Activated T-helper 2 cell treated with anti-CD3 and anti-CD28 coated beads, Interferon-gamma antibody, Interleukin-2, Interleukin-4, amounts not matched to agents 10 μg/mL and 5 μg/mL and 100 μg/mL, durations not matched to agents 14 hours and 24 hours and 36 hours (primary cell): ENCODE results near the gene CHMP1B. TPM values are rescaled to one million over a fixed set of nuclear protein-coding genes. Genes with fewer than 3 reads are reported as not detected.

Experiments used
- DNase-seq: peaks from one replicate; pipeline ENCODE4 v3.0.0; 2021; ENCODE audit warnings: low spot score
- H3K27ac Mint-ChIP-seq: one replicate; pipeline ENCODE4 v1.8.0; 2021; ENCODE audit warnings: mixed read lengths
- H3K27me3 Mint-ChIP-seq: one replicate; pipeline ENCODE4 v1.8.0; 2021; ENCODE audit warnings: low read depth, mixed read lengths
- H3K36me3 Mint-ChIP-seq: one replicate; pipeline ENCODE4 v1.8.0; 2021; ENCODE audit warnings: low read depth, mixed read lengths
- H3K4me1 Mint-ChIP-seq: one replicate; pipeline ENCODE4 v1.8.0; 2021; ENCODE audit warnings: low read depth, mixed read lengths
- H3K4me3 Mint-ChIP-seq: one replicate; pipeline ENCODE4 v1.8.0; 2021; ENCODE audit warnings: low read depth, mild to moderate bottlenecking, moderate library complexity, mixed read lengths
- H3K9me3 Mint-ChIP-seq: one replicate; pipeline ENCODE4 v1.8.0; 2021; ENCODE audit warnings: mixed read lengths
- intact Hi-C: fragments of 100-400 bp; cut with micrococcal nuclease; formaldehyde crosslinking; loops from one replicate; pipeline ENCODE4 v1.15.1; 2023
- total RNA-seq: library from RNA; stranded (reverse); gene quantifications from 2 replicates; pipeline ENCODE4 v1.2.3, GENCODE V29; 2022

The CHMP1B gene
- total RNA-seq, 1 donor from 2014 or later, result 28.3 TPM

DNA sequence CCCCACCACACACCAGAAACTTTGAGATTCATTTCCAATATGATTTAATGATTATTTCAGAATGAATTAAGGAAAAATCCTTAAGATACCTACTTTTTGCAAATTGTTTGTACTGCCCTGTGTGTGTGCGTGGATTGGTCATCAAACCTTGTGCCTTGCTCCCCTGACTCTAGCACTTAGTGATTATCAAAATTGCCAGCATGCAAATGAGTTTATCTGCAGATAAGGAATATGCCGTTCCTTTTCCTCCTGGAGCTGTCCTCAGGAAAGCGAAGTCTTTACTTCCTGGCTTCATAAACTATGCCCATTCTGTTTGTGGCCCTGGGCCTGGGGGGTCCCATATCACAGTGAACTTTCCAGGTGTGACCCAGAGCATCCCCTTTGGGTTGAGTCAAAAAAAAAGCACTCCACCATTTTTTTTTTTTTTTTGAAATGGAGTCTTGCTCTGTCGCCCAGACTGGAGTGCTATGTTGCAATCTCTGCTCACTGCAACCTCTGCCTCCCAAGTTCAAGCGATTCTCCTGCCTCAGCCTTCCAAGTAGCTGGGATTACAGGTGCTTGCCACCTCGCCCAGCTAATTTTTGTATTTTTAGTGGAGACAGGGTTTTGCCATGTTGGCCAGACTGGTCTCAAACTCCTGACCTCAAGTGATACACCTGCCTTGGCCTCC, 11.4 kb downstream of the CHMP1B start:
- Mint-ChIP-seq H3K4me1 (peaks cover 20% of the 10 kb centered on the region), H3K9me3 (no peaks in the 10 kb centered on the region), H3K27ac (no peak overlapping the region), H3K4me3 (no peak overlapping the region), H3K36me3 (no peaks in the 10 kb centered on the region), H3K27me3 (no peaks in the 10 kb centered on the region)
- DNase-seq, result no peak
- intact Hi-C loops, result no loop called here

DNA sequence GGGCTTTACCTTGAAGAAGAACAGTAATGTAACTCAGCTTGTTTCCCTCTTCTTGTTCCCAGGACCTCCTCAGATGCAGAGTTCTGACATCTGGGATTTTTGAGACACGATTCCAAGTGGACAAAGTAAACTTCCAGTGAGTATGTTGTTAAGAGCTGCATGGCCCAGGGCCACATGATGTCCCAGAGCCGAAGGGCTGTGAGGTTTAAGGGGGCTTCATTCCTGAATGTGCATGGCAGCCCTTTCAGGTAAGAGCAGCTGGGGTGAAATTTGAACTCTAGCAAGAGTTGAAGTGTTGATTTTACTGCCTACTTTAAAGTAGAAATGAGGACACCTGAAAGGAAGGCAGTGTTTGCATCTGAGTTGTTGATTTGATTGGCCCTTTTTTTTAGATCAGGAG, 13.3 kb downstream of the CHMP1B start:
- no peak overlapping the region for H3K27ac Mint-ChIP-seq
- H3K4me1 Mint-ChIP-seq, result peaks cover 9% of the 10 kb centered on the region
- intact Hi-C loops, result no loop called here
- no peaks in the 10 kb centered on the region for H3K27me3 Mint-ChIP-seq
- H3K4me3 Mint-ChIP-seq, result no peak overlapping the region
- no peak for DNase-seq
- H3K36me3 Mint-ChIP-seq, result no peaks in the 10 kb centered on the region
- H3K9me3 Mint-ChIP-seq, result no peaks in the 10 kb centered on the region

DNA sequence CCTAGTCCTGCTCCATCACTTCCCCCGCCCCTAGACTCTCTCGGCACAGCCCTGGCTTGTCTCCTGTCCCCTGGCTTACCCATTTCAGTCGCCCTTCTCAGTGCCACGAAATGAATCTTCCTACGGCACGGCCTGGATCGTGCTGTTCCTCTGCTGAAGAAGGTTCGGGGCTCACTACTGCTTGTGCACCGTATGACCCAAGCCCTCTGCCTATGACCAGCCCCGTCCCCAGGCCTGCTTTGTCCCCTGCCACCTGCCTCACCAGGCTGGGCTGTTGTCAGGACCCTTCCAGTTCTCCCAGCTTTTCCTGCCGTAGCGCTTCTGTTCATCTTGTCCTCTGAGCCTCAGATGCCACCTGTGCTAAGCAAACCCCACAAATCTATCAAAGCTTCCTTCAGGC, 13.9 kb downstream of the CHMP1B start:
- Mint-ChIP-seq H3K27me3 (no peaks in the 10 kb centered on the region), H3K36me3 (no peaks in the 10 kb centered on the region), H3K27ac (no peak overlapping the region), H3K4me3 (no peak overlapping the region), H3K4me1 (peaks cover 6% of the 10 kb centered on the region), H3K9me3 (no peaks in the 10 kb centered on the region)
- intact Hi-C loops, result no loop called here
- DNase-seq, result no peak

DNA sequence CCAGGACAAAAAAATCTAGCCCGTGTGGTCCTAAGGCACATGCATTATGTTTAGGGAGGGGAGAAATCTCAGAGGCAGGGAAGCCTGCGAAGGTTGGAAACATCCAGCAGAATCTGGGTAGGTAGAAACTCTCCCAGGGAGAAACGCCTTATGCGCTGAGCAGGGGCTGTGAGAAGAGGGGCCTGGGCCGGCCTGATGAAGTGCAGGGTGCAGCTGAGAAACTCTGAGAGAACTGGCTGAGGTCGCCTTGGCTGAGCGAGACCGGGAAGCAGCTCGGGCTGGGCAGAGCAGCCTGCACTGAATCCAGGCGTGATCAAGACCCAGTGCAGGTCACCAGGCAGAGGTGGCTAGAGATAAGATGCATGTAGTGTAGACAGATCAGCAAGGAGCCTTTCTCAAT, 15.1 kb downstream of the CHMP1B start:
- Mint-ChIP-seq H3K36me3 (no peaks in the 10 kb centered on the region), H3K4me1 (peaks cover under 1% of the 10 kb centered on the region), H3K4me3 (no peak overlapping the region), H3K9me3 (no peaks in the 10 kb centered on the region), H3K27ac (no peak overlapping the region), H3K27me3 (peaks cover under 1% of the 10 kb centered on the region)
- DNase-seq, result no peak
- intact Hi-C loops, result no loop called here

DNA sequence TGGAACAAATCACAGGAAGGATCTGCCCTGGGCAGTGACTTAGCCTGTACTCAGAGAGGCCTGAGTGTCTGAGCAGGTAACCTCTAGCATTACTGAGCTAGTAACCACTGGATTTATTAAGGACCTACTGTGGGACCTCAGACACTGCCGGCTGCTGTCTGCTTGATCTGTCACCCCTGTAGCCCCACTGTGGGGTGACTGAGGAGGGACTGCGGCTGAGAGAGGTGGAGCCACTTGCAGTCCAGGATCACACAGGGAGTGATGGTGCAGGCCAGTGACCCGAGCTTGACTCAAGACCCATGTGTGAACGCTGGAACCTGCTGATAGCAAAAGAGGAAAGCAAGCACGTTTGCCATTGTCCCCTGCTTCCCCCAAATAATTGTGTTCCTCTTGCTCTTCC, 15.6 kb downstream of the CHMP1B start:
- H3K4me1 Mint-ChIP-seq, result peaks cover 2% of the 10 kb centered on the region
- H3K9me3 Mint-ChIP-seq, result no peaks in the 10 kb centered on the region
- no peaks in the 10 kb centered on the region for H3K36me3 Mint-ChIP-seq
- H3K27ac Mint-ChIP-seq, result no peak overlapping the region
- intact Hi-C loops, result no loop called here
- H3K4me3 Mint-ChIP-seq, result no peak overlapping the region
- peaks cover 2% of the 10 kb centered on the region for H3K27me3 Mint-ChIP-seq
- DNase-seq, result no peak

DNA sequence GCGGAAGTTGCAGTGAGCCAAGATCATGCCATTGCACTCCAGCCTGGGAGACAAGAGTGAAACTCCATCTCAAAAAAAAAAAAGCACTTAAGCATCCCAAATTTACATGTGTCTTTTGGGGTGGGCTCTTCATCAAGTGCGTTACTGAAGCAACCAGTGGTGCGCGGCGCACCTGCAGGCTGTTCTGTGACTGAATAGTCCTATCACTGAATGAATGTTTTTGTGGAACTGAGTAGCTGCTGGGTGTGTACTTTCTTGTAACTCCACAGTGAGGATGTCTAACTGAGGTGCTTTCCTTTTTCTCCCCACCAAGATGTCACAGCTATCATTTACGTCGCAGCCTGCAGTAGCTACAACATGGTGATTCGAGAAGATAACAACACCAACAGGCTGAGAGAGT, 17.0 kb downstream of the CHMP1B start:
- Mint-ChIP-seq H3K4me3 (no peak overlapping the region), H3K9me3 (no peaks in the 10 kb centered on the region), H3K27ac (no peak overlapping the region), H3K36me3 (no peaks in the 10 kb centered on the region), H3K4me1 (peaks cover 2% of the 10 kb centered on the region), H3K27me3 (peaks cover 5% of the 10 kb centered on the region)
- no peak for DNase-seq
- intact Hi-C loops, result no loop called here

DNA sequence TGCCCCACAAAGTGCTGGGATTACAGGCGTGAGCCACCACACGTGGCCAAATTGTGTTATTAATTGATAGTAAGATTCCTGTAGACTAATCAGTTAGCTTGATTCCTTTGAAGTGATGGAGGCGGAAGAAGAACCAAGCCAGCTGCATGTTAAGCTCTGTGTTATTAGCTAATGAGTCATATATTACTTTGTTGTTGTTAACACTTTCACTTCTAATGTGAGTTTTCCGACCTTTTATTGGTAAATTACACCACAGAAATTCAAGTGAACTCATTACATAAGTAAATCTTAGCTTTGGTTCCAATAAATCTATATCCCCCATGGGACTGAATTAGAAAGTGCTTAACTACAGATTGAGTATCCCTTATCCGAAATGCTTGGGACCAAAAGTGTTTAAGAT, 20.3 kb downstream of the CHMP1B start:
- Mint-ChIP-seq H3K27me3 (peaks cover 5% of the 10 kb centered on the region), H3K36me3 (peaks cover 4% of the 10 kb centered on the region), H3K9me3 (peaks cover 6% of the 10 kb centered on the region), H3K27ac (no peak overlapping the region), H3K4me1 (peaks cover 2% of the 10 kb centered on the region), H3K4me3 (no peak overlapping the region)
- DNase-seq, result no peak
- intact Hi-C loops, result no loop called here

DNA sequence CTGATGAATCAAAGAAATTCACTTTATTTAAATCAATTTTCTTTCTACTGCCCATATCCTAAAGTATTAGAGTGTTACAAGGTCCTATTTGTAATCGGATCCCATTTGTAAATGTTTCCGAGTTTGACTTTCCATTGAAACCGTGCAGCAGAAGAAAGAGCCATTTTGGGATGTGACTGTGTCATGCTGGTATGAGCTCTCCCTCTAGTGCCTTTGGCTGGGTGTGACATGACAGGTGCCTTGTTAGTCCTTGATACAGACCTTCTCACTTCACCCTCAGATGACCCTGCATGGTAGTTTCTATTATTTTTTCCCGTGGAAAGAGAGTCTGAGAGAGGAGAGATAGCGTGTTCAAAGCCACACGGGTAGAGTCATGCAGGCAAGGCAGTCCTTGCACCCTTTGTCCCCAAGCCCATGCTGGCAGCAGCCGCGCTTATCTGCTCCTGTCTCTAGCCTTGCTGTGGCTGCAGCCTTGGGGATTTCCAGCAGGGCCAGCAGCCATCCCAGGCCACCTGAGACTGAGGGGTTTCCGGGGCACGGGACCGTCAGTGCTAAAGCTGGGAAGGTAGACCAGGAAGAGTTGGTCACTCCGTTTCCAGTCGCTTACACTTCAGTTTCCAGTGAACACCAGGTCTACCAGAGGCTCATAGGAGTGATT, 21.4 kb downstream of the CHMP1B start:
- peaks cover 5% of the 10 kb centered on the region for H3K27me3 Mint-ChIP-seq
- peaks cover 2% of the 10 kb centered on the region for H3K4me1 Mint-ChIP-seq
- H3K4me3 Mint-ChIP-seq, result no peak overlapping the region
- no peak overlapping the region for H3K27ac Mint-ChIP-seq
- DNase-seq, result no peak
- H3K36me3 Mint-ChIP-seq, result peaks cover 4% of the 10 kb centered on the region
- intact Hi-C loops, result loop anchor here (1.0 kb wide), 1 partner anchor 139 kb away; no protein-coding TSS in a partner anchor
- H3K9me3 Mint-ChIP-seq, result peaks cover 6% of the 10 kb centered on the region

DNA sequence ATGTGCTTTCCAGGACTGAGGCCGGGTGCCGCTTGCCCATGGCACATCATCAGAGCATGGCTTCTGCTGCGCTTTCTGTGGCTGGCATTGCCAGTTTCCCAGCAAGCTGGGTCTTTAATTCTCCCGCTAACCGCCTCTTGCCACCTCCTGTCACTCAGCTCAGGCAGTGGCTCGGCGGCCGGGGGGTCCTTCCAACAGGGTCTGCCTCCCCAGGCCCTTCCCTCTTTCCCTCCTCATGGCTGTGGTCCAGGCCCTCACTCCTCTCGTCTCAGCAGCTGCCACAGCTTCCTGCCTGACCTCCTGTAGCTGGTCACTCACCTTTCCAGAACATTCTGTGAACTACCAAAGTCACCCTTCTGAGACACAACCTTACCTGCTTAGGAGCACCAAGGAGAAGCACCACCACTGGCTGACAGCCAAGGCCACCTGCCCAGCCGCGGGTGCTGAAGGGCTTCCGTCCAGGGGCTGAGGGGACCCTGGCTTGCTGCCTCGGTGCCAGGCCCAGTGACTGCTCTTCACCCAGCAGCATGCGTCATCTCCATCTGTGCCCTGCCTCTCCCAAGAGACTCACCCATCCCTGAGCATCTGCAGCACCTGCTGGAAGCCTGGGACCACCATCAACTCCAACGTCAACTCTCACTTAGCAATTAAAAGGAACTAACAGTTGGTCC, 22.6 kb downstream of the CHMP1B start:
- Mint-ChIP-seq H3K4me3 (no peak overlapping the region), H3K27me3 (peaks cover 5% of the 10 kb centered on the region), H3K36me3 (peaks cover 4% of the 10 kb centered on the region), H3K4me1 (peaks cover 2% of the 10 kb centered on the region), H3K9me3 (peaks cover 6% of the 10 kb centered on the region), H3K27ac (no peak overlapping the region)
- intact Hi-C loops, result no loop called here
- DNase-seq, result no peak

DNA sequence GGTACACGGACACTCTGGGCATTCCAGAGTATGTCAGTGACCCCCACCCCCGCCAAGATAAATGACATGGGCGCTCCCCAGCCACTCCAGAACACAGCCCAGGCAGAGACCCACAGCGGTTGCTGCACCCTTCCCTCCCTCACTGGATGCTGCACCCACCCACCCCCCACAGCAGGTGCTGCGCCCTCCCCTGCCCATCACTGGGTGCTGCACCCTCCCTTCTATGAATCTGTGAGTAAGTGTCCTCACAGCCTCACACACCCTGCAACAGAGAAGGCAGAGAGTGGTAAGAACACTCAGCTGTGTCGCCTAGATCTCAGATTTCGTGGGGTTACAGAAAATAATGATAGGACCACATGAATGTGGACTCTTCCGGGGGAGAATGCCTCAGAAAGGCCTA, 23.5 kb downstream of the CHMP1B start:
- intact Hi-C loops, result no loop called here
- peaks cover 6% of the 10 kb centered on the region for H3K9me3 Mint-ChIP-seq
- peaks cover 4% of the 10 kb centered on the region for H3K36me3 Mint-ChIP-seq
- H3K27ac Mint-ChIP-seq, result no peak overlapping the region
- no peak for DNase-seq
- H3K4me1 Mint-ChIP-seq, result peaks cover 2% of the 10 kb centered on the region
- no peak overlapping the region for H3K4me3 Mint-ChIP-seq
- H3K27me3 Mint-ChIP-seq, result peaks cover 5% of the 10 kb centered on the region

DNA sequence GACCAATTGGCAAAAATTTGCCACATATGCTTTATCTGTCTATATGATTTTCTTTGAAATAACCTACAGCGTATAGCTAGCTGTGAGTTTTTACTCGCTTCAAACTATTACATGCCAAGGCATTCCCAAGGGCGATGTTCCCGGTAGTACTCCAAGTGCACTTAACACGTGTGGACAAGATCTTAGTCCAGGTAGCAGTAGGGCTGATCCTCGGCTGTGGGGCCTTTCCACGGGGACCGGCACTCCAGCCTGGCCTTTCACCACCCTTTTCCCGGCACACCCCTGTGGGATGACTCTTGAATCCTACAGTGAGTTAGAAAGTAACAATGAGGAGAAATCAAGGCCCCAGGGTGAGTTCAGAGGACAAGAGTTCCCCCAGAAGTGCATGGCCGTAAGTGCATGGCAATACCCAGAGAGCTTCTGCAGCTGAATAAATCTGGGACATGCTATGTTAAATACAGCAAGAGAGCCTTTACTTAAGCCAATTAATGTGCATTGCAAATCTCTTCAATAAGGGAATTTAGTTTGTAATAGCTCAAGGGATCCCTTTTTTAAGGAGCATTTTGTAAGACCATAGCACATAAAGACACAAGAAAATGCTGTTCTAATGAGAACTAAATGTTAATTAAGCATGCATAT, 26.4 kb downstream of the CHMP1B start:
- H3K4me3 Mint-ChIP-seq, result no peak overlapping the region
- no peaks in the 10 kb centered on the region for H3K4me1 Mint-ChIP-seq
- H3K27me3 Mint-ChIP-seq, result no peaks in the 10 kb centered on the region
- intact Hi-C loops, result no loop called here
- no peak overlapping the region for H3K27ac Mint-ChIP-seq
- no peak for DNase-seq
- peaks cover 9% of the 10 kb centered on the region for H3K36me3 Mint-ChIP-seq
- peaks cover 6% of the 10 kb centered on the region for H3K9me3 Mint-ChIP-seq

DNA sequence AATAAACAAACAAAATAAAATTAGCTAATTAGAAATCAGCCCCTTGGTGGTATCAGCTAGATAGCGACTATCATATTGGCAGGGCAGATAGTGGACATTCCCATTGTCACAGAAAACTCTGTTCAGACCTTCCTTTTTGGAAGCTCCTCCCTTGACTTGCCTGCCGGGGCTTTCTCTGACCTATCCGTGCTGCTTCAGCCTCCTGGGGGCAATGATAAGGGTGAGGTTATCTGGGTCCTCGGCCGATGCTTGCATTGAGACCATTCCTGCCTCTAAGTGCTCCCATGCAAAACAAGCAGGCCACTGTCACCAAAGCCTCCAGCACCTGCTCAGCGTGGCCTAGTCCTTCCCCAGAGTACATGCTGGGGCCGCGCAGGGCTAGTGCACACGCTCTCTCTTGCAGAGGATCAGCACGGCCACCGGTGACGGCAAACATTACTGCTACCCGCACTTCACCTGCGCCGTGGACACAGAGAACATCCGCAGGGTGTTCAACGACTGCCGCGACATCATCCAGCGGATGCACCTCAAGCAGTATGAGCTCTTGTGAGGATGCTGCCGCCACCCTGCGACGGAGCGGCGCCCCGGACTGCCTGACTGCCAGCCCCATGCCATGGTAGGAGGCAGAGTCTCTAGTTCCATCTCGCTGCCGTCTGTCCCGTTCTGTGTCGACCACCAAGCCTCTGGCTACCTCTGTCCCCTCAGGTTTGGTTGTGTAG, 29.5 kb downstream of the CHMP1B start:
- no peak overlapping the region for H3K4me3 Mint-ChIP-seq
- H3K27ac Mint-ChIP-seq, result no peak overlapping the region
- no peak for DNase-seq
- intact Hi-C loops, result no loop called here
- H3K4me1 Mint-ChIP-seq, result peaks cover 4% of the 10 kb centered on the region
- peaks cover 27% of the 10 kb centered on the region for H3K36me3 Mint-ChIP-seq
- peaks cover under 1% of the 10 kb centered on the region for H3K9me3 Mint-ChIP-seq
- no peaks in the 10 kb centered on the region for H3K27me3 Mint-ChIP-seq
